Activated CD4-positive, alpha-beta memory T cell treated with anti-CD3 and anti-CD28 coated beads for 36 hours (primary cell): ENCODE measurements around the gene KRTAP5-6. TPM values are rescaled to one million over a fixed set of nuclear protein-coding genes. Genes with fewer than 3 reads are reported as not detected.

ENCODE experiments used
- CTCF ChIA-PET: fragments of 350-600 bp; sonication (Branson Sonifier 250); formaldehyde crosslinking; loops from one replicate; lab custom pipeline; 2021; ENCODE audit warnings: antibody characterized with exemption, inconsistent platforms; lab: Charles Lee
- POLR2A ChIA-PET: fragments of 350-600 bp; sonication (Branson Sonifier 250); formaldehyde crosslinking; loops from one replicate; lab custom pipeline; 2021; ENCODE audit warnings: antibody characterized with exemption; lab: Charles Lee
- DNase-seq: peaks from one replicate; pipeline ENCODE4 v3.0.0-alpha.2; 2020
- H3K27ac Mint-ChIP-seq: one replicate; pipeline ENCODE4 v1.8.0; 2021; ENCODE audit warnings: mixed read lengths
- H3K27me3 Mint-ChIP-seq: one replicate; pipeline ENCODE4 v1.8.0; 2021; ENCODE audit warnings: mixed read lengths
- H3K36me3 Mint-ChIP-seq: one replicate; pipeline ENCODE4 v1.8.0; 2021; ENCODE audit warnings: mixed read lengths
- H3K4me1 Mint-ChIP-seq: one replicate; pipeline ENCODE4 v1.8.0; 2021; ENCODE audit warnings: low read depth, mixed read lengths
- H3K4me3 Mint-ChIP-seq: one replicate; pipeline ENCODE4 v1.8.0; 2021; ENCODE audit warnings: mild to moderate bottlenecking, mixed read lengths
- H3K9me3 Mint-ChIP-seq: one replicate; pipeline ENCODE4 v1.8.0; 2021; ENCODE audit warnings: mixed read lengths
- intact Hi-C: fragments of 100-400 bp; cut with micrococcal nuclease; formaldehyde crosslinking; loops from one replicate; pipeline ENCODE4 v1.15.1; 2023
- total RNA-seq, 2 experiments: library from RNA; stranded (reverse); gene quantifications; one replicate each; pipeline ENCODE4 v1.2.3, GENCODE V29; 2021

KRTAP5-6 gene
- total RNA-seq, 2 experiments from 2014 or later, result not detected

- Mint-ChIP-seq H3K4me1 (peaks cover 8% of the 10 kb centered on the region), H3K36me3 (no peaks in the 10 kb centered on the region), H3K4me3 (no peak overlapping the region), H3K27ac (no peak overlapping the region), H3K9me3 (peaks cover 23% of the 10 kb centered on the region), H3K27me3 (peaks cover 39% of the 10 kb centered on the region)
- intact Hi-C loops, result no loop called here
- no peak for DNase-seq
- CTCF ChIA-PET, result interaction anchor here (1.2 kb wide), 1 partner anchor 40 kb away, joined by 6 read pairs; no protein-coding TSS in a partner anchor
- POLR2A ChIA-PET, result no interaction called here
Observed at GRCh38 chr11:1733716-1734640, 37.0 kb downstream of the KRTAP5-6 start.

- ChIA-PET POLR2A (no interaction called here), CTCF (no interaction called here)
- no peak for DNase-seq
- H3K27ac Mint-ChIP-seq, result no peak overlapping the region
- H3K9me3 Mint-ChIP-seq, result peaks cover 23% of the 10 kb centered on the region
- intact Hi-C loops, result no loop called here
- H3K27me3 Mint-ChIP-seq, result peaks cover 41% of the 10 kb centered on the region
- H3K4me1 Mint-ChIP-seq, result peaks cover 4% of the 10 kb centered on the region
- no peak overlapping the region for H3K4me3 Mint-ChIP-seq
- H3K36me3 Mint-ChIP-seq, result no peaks in the 10 kb centered on the region
Observed at GRCh38 chr11:1734641-1735081, 37.7 kb downstream of the KRTAP5-6 start.

DNA sequence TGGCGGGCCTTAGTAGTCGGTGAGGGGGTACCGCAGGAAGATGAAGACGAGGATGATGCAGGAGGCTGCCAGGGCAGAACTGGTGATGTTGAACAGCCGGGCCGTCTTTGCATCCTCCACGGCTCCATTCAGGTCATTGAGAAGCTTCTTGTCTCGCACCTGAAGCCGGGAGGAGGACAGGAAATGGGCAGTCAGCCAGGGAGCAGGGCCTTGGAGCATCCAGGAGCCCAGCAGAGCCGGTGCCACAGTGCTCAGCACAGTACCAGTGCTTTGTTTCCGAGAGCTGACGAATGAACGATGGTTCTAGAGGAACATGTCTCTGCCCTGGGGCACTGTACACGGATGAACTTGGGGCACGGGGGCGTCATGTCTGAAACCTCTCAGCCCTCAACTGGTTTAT lies 38.3 kb downstream of the KRTAP5-6 start:
- POLR2A ChIA-PET, result no interaction called here
- H3K27me3 Mint-ChIP-seq, result peaks cover 37% of the 10 kb centered on the region
- H3K27ac Mint-ChIP-seq, result no peak overlapping the region
- intact Hi-C loops, result no loop called here
- H3K4me3 Mint-ChIP-seq, result no peak overlapping the region
- no peak for DNase-seq
- peaks cover 4% of the 10 kb centered on the region for H3K4me1 Mint-ChIP-seq
- peaks cover 23% of the 10 kb centered on the region for H3K9me3 Mint-ChIP-seq
- H3K36me3 Mint-ChIP-seq, result no peaks in the 10 kb centered on the region
- CTCF ChIA-PET, result no interaction called here

GRCh38 chr11:1736447-1736992 lies 39.5 kb downstream of the KRTAP5-6 start:
- Mint-ChIP-seq H3K27me3 (peaks cover 26% of the 10 kb centered on the region), H3K27ac (no peak overlapping the region), H3K4me1 (peaks cover 4% of the 10 kb centered on the region), H3K9me3 (peaks cover 19% of the 10 kb centered on the region), H3K4me3 (no peak overlapping the region), H3K36me3 (no peaks in the 10 kb centered on the region)
- POLR2A ChIA-PET, result no interaction called here
- no peak for DNase-seq
- intact Hi-C loops, result no loop called here
- CTCF ChIA-PET, result interaction anchor here (1.5 kb wide), 1 partner anchor 43 kb away, joined by 10 read pairs; no protein-coding TSS in a partner anchor

DNA sequence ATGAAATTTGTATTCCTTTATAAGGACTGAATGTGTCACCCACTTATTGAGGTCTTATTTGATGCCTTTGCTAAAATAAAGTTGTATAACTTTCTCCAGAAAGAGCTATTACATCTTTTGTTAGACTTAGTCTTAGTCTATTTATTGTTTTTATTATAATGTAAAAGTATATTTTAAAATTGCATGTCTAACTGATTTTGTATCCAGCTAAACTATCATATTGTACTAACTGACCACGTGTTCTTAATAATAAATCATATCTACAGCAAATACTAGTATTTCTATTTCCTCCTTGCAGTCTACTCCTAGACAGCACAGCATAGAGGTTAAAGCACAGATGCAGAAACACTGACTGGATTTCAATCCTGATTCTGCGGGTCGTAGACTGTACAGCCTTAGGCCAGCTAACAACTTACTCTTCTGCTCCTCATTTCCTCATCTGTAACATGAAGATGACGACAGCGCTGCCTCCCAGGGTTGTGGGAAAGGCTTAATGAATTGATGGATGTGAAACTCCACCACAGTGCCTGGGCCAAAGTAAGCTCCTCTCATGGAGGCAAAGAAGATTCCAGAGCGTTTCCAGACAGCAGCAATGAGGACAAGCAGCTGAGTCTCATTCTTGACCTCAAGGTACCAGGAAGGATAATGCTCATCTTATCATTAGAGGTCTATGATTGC lies 40.2 kb downstream of the KRTAP5-6 start:
- no peaks in the 10 kb centered on the region for H3K36me3 Mint-ChIP-seq

GRCh38 chr11:1738380-1738779 lies 41.4 kb downstream of the KRTAP5-6 start:
- H3K36me3 Mint-ChIP-seq, result no peaks in the 10 kb centered on the region
- peaks cover 20% of the 10 kb centered on the region for H3K27me3 Mint-ChIP-seq
- H3K4me3 Mint-ChIP-seq, result no peak overlapping the region
- H3K27ac Mint-ChIP-seq, result no peak overlapping the region
- intact Hi-C loops, result no loop called here
- ChIA-PET POLR2A (no interaction called here), CTCF (no interaction called here)
- peaks cover 18% of the 10 kb centered on the region for H3K9me3 Mint-ChIP-seq
- DNase-seq, result no peak
- peaks cover 4% of the 10 kb centered on the region for H3K4me1 Mint-ChIP-seq

More for the DNA sequence above, 40.2 kb downstream of the KRTAP5-6 start:
- Mint-ChIP-seq H3K4me1 (peaks cover 4% of the 10 kb centered on the region), H3K4me3 (no peak overlapping the region), H3K9me3 (peaks cover 18% of the 10 kb centered on the region), H3K27ac (no peak overlapping the region), H3K27me3 (peaks cover 21% of the 10 kb centered on the region)
- intact Hi-C loops, result no loop called here
- ChIA-PET CTCF (interaction anchor here (1.5 kb wide), 1 partner anchor 43 kb away, joined by 10 read pairs; no protein-coding TSS in a partner anchor), POLR2A (no interaction called here)
- no peak for DNase-seq

DNA sequence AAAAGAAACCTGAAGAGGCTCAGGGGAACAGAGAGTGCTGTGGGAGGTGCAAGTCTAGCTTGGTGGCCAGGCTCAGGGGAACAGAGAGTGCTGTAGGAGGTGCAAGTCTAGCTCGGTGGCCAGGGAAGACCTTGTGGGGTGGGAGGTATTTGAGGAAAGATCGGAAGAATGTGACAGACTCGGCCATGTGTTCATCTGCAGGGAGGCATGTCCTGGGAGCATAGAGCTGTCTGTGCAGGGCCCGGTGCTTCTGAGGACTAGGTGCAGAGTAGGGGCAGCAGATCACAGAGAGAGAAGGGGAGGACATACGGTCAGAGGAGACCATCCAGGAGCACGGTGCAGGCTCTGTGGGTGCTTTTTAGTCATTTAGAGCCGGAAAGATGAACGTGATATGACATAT lies 42.6 kb downstream of the KRTAP5-6 start:
- no peak overlapping the region for H3K27ac Mint-ChIP-seq

GRCh38 chr11:1740786-1741530 lies 44.0 kb downstream of the KRTAP5-6 start:
- peaks cover 12% of the 10 kb centered on the region for H3K27me3 Mint-ChIP-seq
- intact Hi-C loops, result no loop called here
- H3K27ac Mint-ChIP-seq, result no peak overlapping the region
- H3K4me3 Mint-ChIP-seq, result no peak overlapping the region
- ChIA-PET CTCF (no interaction called here), POLR2A (no interaction called here)
- H3K4me1 Mint-ChIP-seq, result no peaks in the 10 kb centered on the region
- H3K36me3 Mint-ChIP-seq, result no peaks in the 10 kb centered on the region
- DNase-seq, result no peak
- peaks cover 18% of the 10 kb centered on the region for H3K9me3 Mint-ChIP-seq

More for the DNA sequence above, 42.6 kb downstream of the KRTAP5-6 start:
- Mint-ChIP-seq H3K4me3 (no peak overlapping the region), H3K36me3 (no peaks in the 10 kb centered on the region), H3K9me3 (peaks cover 18% of the 10 kb centered on the region), H3K27me3 (peaks cover 14% of the 10 kb centered on the region), H3K4me1 (no peaks in the 10 kb centered on the region)
- CTCF ChIA-PET, result no interaction called here
- DNase-seq, result no peak
- POLR2A ChIA-PET, result no interaction called here
- intact Hi-C loops, result no loop called here

DNA sequence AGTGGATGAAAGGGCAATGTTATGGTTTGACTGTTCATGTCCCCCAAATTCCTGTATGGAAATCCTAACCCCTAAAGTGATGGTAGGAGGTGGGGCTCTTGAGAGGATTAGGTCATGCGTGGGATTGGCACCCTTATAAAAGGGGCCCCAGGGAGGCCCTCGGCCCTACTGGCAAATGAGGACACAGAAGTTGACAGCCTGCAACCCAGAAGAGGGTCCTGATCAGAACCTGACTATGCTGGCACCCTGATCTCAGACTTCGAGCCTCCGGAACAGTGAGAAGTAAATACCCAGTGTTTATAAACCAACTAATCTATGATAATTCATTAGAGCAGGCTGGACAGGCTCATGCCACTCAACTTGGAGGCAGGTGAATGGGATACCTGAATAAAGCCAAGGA lies 44.7 kb downstream of the KRTAP5-6 start:
- ChIA-PET CTCF (interaction anchor here (1.2 kb wide), 1 partner anchor 48 kb away, joined by 3 read pairs; no protein-coding TSS in a partner anchor), POLR2A (no interaction called here)
- no peak overlapping the region for H3K27ac Mint-ChIP-seq
- H3K4me3 Mint-ChIP-seq, result no peak overlapping the region
- DNase-seq, result no peak
- intact Hi-C loops, result no loop called here
- H3K27me3 Mint-ChIP-seq, result peaks cover 5% of the 10 kb centered on the region
- no peaks in the 10 kb centered on the region for H3K4me1 Mint-ChIP-seq
- peaks cover 14% of the 10 kb centered on the region for H3K9me3 Mint-ChIP-seq
- H3K36me3 Mint-ChIP-seq, result no peaks in the 10 kb centered on the region

DNA sequence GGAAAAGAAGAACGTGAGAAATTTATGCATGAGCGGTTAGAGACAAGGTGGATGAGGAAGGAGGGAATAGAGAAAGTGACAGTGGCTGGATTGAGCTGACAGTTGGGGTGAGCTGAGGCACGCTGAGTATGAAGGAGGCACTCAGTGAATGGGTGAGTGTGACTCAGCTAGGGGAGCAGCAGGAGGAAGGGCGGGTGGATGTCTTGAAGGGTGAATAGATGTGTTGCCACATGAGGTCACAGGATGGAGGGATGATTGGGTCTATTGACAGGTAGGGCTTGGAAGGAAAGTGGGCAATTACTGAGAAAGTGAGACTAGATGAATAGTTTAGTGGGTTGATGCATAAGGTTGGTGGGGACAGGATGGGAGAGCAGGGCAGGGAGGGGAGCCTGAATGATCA lies 45.4 kb downstream of the KRTAP5-6 start:
- H3K27me3 Mint-ChIP-seq, result peaks cover 3% of the 10 kb centered on the region
- intact Hi-C loops, result no loop called here
- no peaks in the 10 kb centered on the region for H3K4me1 Mint-ChIP-seq
- POLR2A ChIA-PET, result no interaction called here
- H3K9me3 Mint-ChIP-seq, result peaks cover 9% of the 10 kb centered on the region
- CTCF ChIA-PET, result interaction anchor here (1.2 kb wide), 1 partner anchor 48 kb away, joined by 3 read pairs; no protein-coding TSS in a partner anchor
- no peak for DNase-seq
- H3K27ac Mint-ChIP-seq, result no peak overlapping the region
- no peaks in the 10 kb centered on the region for H3K36me3 Mint-ChIP-seq
- no peak overlapping the region for H3K4me3 Mint-ChIP-seq

DNA sequence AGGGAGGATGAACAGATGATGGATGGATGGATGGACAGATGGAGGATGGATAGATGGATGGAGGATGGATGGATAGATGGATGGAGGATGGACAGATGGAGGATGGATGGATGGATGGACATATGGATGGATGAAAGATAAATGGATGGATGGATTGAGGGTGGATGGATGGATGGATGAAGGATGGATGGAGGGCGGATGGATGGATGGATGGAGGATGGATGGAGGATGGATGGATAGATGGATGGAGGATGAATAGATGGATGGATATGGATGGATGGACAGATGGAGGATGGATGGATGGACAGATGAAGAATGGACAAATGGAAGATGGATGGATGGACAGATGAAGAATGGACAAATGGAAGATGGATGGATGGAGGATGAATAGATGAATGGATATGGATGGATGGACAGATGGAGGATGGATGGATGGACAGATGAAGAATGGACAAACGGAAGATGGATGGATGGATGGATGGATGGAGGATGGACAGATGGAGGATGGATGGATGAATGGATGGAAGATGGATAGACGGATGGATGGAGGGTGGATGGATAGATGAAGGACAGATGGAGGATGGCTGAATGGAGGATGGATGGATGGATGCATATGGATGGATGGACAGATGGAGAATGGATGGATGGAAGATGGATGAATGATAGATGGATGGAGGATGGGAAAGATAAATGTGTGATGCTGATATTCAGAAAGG lies 46.0 kb downstream of the KRTAP5-6 start:
- ChIA-PET POLR2A (no interaction called here), CTCF (interaction anchor here (1.2 kb wide), 1 partner anchor 49 kb away, joined by 3 read pairs; no protein-coding TSS in a partner anchor)
- intact Hi-C loops, result no loop called here

More for the DNA sequence above, 46.0 kb downstream of the KRTAP5-6 start:
- Mint-ChIP-seq H3K9me3 (peaks cover 8% of the 10 kb centered on the region), H3K4me3 (no peak overlapping the region), H3K27me3 (peaks cover 3% of the 10 kb centered on the region), H3K4me1 (no peaks in the 10 kb centered on the region), H3K36me3 (no peaks in the 10 kb centered on the region), H3K27ac (no peak overlapping the region)
- no peak for DNase-seq
